NCI-H2227 (cell line): ENCODE data around the gene ABCC10.
A peak's percentile ranks its signal among the peaks of the same experiment; 100 is the strongest.
"Not testable (repeated sequence)": the region's sequence is repeated elsewhere in the genome, so short reads cannot be mapped to it uniquely, and the experiment has no call there.

Source experiments
- DNase-seq: peaks from one replicate; lab custom pipeline; 2025; ENCODE audit not compliant: unreplicated experiment; lab: John Stamatoyannopoulos, UW

ABCC10 gene, protein sequence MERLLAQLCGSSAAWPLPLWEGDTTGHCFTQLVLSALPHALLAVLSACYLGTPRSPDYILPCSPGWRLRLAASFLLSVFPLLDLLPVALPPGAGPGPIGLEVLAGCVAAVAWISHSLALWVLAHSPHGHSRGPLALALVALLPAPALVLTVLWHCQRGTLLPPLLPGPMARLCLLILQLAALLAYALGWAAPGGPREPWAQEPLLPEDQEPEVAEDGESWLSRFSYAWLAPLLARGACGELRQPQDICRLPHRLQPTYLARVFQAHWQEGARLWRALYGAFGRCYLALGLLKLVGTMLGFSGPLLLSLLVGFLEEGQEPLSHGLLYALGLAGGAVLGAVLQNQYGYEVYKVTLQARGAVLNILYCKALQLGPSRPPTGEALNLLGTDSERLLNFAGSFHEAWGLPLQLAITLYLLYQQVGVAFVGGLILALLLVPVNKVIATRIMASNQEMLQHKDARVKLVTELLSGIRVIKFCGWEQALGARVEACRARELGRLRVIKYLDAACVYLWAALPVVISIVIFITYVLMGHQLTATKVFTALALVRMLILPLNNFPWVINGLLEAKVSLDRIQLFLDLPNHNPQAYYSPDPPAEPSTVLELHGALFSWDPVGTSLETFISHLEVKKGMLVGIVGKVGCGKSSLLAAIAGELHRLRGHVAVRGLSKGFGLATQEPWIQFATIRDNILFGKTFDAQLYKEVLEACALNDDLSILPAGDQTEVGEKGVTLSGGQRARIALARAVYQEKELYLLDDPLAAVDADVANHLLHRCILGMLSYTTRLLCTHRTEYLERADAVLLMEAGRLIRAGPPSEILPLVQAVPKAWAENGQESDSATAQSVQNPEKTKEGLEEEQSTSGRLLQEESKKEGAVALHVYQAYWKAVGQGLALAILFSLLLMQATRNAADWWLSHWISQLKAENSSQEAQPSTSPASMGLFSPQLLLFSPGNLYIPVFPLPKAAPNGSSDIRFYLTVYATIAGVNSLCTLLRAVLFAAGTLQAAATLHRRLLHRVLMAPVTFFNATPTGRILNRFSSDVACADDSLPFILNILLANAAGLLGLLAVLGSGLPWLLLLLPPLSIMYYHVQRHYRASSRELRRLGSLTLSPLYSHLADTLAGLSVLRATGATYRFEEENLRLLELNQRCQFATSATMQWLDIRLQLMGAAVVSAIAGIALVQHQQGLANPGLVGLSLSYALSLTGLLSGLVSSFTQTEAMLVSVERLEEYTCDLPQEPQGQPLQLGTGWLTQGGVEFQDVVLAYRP (N-terminal part only)

DNA sequence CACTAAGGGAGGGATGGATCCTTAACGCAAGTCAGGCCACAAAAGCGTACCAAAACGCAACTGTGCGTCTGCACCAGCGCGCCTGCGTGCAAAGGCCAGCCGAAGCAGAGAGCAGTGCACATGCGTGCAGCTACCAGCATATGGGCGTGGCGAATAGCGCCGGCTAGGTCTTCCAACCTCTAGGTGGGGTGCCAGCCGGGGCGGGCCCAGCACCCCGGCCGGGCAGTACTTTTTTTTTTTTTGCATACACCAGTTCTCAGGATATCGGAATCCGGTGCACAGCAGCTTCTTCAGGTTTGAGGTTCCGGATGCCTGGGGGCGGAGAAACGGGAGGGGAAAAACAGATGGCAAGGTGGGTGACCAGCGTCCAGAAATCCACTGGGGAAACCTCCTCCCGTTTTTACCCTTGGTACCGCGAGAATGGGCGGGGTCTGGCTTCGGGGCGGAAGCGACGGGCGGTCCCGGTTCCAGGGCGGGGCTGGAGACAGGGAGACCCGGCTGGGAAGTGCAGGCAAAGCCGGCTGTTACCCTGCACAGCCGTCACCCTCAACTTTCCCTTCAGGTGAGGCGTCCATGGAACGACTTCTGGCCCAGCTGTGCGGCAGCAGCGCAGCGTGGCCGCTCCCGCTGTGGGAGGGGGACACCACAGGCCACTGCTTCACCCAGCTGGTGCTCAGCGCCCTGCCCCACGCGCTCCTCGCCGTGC is at the start of gene ABCC10:
TSS of gene ABCC10 (plus strand) at position 136 of the 706 bp plus-strand sequence. CDS start at position 574, 438 bp downstream.
- peak; percentile 94 for DNase-seq

DNA sequence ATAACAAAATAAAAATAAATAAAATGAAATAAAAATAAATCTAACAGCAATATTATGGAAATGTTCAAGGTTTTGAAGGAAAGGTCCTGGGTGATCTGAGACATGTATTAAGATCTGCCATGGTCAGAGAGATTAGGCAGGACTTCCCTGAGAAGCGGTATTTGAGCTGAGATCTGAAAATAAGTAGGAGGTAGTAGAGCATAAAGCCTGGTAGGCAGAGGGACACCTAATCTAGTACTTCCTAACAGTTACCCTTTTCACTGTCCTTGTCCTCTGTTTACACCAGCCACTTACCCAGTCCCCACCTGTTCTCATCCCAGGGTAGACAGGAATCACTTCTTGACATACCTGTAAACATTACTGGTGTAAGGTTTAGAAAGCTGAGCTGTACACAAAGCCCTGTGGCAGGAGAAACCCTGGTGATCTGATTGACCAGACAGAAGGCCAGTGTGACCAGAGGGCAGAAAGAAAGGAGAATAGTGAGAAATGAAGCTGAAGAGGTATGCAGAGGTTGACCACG is 49.6 kb upstream of the ABCC10 start:
- DNase-seq = no peak

DNA sequence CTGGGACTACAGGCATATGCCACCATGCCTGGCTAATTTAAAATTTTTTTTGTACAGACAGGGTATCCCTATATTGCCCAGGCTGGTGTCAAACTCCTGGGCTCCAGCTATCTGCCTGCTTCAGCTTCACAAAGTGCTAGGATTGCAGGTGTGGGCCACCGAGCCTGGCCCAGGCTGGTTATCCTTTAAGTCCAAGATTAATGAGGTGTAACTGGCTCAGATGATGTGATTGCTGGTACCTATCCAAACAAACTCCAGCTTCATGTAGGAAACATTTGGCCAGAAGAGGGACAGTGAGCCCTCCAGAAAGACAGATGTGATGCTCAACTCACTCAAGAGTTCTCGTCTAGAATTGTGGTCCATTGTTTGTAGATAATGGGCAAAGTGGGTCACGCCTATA is 48.7 kb upstream of the ABCC10 start:
- no peak for DNase-seq

DNA sequence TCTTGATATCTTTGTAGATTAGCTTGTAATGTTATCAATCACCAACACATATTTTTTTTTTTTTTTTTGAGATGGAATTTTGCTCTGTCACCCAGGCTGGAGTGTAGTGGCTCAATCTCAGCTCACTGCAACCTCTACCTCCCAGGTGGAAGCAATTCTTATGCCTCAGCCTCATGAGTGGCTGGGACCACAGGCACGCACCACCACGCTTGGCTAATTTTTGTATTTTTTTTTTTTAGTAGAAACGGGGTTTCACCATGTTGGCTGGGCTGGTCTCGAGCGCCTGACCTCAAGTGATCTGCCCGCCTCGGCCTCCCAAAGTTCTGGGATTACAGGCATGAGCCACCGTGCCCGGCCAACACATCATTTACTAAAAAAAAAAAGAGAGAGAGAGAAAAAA is 46.5 kb upstream of the ABCC10 start:
- not testable (repeated sequence) for DNase-seq

DNA sequence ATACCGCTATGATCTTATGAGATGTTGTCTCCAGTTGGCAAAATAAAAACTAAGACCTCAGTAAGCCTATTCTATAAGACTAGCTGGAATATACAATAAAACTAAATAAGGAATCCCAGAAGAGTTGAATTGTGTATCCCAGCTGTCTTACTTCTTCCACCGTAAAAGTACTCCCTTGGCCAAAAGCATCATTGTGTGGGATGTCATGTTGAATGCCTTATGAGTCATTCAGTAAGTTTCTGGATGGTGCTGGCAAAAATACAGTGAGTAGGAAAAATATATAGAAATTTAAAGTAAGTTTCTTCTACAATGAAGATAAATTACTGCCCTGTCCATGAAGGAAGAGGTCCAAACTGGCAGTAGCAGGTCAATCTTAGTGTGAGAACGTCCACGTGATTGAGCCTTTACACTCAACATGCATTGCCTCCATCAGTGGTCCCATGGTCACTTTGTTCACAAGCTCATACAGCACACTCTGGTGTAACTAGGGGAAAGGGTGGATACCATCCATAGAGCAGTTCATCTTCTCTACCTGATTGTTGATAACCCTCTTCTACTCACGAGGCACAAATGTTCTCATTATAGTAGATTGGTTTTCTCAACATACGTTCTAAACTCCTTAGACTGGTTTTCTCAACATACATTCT is 44.2 kb upstream of the ABCC10 start:
- no peak for DNase-seq

DNA sequence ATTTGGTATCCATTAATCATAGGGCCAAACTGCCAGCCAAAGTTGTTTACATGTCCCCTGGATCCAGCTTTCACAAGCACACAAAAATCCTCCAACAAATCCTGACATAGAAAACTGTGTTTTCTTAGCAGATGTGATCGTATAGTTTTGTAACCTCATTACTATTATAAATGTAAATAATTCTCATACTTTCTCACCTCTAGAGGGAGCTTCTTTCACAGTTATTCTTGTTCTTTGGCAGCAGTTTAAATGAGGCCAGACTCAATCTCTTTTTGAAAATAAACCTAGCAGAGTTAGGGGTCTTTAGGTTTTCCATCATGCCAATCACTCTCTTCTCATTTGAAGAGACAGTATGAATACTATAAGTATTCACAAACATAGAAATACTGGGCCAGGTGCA is 40.8 kb upstream of the ABCC10 start:
- peak; percentile 20 for DNase-seq

DNA sequence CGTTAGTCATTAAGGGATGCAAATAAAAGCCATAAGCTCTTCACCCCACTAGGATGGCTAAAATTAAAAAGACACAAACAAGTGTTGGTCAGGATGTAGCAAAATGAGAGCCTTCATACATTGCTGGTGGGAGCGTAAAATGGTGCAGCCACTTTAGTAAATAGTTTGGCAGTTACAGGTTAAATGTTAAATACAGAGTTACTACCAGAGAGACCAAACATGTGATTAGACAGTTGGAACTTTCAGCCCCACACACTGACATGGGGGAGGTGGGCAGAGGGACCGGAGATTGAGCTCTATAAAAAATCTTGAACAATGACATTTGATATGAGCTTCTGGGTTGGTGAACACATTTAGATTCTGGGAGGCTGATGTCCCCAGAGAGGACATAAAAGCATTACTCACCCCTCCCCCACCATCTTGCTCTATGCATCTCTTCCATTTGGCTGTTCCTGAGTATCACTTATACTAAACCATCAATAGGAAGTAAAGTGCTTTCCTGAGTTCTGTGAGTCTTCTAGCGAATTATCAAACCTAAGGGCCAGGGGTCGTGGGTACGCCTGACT is 37.5 kb upstream of the ABCC10 start:
- peak; percentile 59 for DNase-seq

DNA sequence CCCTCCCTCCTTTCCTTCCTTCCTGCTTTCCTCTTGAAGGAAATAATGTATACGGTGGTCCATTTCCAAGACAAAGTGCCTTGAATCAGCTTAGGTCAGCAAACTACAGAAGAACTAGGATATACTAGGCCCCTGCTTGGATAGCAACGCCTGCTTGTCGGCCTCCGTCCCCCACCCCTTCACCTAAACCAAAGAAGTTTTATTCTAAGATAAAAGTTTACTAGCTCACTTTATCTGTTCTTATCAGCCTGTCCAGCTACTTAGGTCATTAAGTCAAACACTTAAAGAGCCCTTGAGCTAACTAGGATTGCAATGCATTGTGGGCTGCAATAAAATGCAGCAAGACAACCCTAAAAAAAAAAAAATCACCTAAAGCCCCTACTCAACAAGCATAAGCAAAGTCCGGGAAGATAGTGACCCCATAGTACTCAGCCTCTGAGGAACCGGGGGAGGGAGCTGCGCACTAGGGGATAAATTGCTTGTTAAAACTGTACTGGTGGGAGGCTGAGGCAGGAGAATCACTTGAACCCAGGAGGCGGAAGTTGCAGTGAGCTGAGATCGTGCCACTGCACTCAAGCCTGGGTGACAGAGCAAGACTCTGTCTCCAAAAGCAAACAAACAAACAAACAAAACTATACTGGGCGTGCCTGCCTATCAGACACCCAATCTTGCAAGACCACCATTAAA is 36.4 kb upstream of the ABCC10 start:
- not testable (repeated sequence) for DNase-seq

DNA sequence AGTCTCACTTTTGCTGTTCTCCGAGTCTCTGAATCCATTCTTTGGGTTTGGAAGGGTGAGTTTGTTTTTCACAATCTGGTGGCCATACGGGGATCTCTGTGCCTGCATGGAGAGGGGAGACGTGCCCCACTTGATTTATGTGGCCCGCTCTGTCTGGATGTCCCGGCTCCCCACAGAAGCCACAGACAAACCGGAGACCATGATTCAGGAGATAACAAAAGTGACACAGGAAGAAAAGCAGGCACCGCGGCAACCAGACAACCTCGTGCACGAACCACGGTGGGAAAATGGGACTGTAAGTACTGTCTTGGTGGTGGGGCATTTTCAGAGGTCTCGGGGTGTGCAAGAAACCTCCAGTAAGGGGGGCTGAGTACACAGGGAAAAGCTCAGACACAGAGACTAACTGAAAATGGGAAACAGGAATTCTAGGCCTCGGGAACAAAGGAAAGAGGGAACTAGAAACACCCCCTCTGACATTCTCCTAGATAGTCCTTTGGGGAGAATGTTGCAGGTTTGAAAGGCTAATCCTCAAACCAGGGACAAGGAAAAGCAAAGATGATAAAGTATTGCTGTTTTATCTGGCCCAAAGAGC is 35.8 kb upstream of the ABCC10 start:
- no peak for DNase-seq

DNA sequence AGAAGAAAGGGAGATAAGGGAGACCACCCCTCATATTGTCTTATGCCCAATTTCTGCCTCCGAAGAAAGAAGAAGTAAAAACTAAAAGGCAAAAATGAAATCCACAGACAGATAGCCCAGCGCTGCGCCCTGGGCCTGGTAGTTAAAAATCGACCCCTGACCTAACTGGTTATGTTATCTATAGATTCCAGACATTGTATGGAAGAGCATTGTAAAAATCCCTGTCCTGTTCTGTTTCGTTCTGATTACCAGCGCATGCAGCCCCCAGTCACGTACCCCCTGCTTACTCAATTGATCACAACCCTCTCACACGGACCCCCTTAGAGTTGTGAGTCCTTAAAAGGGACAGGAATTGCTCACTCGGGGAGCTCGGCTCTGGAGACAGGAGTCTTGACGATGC is 34.2 kb upstream of the ABCC10 start:
- not testable (repeated sequence) for DNase-seq

DNA sequence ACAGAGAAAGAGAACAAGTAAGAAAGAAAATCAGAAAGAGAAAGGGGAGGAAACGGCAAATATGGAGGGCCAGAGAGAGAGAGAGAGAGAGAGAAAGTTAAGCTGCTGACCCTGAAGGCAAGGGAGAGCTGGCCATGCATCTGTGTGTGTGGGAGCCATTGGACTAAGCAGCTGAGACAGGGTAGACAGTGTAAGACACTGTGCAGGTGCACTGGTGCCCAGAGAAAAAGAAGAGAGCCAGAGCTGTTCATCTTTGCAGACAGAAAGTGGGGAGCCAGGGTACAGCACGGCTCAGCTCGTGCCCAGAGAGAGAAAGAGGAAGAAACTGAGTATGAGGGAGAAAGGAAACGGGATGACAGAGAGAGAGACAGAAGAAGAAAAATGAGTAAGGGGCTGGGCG is 33.7 kb upstream of the ABCC10 start:
- DNase-seq = no peak

DNA sequence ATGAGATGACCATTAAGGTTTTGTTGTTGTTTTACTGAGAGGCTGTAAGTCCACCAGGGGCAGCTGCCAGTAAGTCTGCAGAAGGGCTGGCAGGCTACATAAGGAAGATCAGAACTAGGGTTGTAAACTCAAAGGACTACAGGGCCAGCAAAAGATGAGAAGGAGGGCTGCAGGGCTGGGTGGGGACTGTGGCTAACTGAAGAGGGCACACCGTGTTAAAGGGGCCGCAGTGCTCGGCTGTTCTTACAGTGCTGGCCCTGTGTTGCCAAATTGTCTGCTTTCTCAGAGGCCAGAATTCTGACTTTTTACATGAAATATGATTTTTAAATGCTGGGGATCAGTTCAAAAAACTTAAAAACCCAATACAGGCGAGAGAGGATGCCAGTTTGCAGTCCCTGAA is 32.4 kb upstream of the ABCC10 start:
- DNase-seq = no peak

DNA sequence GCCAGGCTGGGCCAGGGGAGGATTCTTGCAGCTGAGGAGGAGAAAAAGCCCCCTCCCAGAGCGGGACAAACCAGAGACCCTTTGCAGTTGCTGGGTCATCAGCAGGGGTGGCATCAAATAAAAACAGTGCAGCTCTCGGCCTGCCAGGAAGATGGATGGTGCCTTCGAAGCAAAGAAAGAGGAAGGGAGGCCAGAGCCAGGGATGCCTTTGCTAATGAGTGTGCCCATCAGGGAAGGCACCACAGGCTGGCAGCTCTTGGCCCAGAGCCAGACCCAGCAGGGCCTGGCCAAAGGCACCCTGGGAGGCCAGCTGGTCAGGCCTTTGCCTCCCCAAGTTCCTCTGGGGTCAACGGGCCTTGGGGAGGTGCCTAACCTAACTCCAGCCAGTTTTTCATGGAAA is 31.6 kb upstream of the ABCC10 start:
- DNase-seq = no peak

DNA sequence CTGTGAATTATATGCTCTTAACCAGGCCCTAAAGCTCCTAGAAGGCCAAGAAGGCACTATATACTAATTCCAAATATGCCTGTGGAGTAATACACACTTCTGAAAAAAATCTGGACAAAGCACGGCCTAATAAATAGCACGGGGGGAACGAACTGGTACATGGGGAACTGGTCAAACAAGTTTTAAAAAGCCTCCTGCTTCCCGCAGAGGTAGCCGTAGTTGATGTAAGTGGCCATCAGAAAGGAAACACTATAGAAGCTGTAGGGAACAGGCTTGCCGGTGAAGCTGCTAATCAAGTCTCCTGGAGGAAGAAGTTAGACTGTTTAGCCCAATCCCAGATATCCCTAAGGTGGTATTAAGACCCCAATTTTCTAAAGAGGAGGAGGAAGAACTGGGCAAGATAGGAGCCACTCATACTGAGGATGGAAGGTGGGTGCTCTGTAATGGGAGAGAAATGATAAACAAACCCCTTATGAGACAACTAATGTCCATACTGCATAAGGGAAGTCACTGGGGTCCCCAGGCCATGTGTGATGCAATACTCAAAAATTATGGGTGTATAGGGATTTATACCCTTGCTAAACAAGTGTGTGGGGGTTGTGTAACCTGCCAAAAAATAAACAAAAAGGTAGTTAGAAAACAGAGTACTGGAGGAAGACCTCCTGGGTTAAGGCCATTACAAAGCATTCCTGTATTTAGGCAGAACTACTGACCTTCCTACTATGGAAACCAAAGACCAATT is 30.8 kb upstream of the ABCC10 start:
- DNase-seq = no peak

DNA sequence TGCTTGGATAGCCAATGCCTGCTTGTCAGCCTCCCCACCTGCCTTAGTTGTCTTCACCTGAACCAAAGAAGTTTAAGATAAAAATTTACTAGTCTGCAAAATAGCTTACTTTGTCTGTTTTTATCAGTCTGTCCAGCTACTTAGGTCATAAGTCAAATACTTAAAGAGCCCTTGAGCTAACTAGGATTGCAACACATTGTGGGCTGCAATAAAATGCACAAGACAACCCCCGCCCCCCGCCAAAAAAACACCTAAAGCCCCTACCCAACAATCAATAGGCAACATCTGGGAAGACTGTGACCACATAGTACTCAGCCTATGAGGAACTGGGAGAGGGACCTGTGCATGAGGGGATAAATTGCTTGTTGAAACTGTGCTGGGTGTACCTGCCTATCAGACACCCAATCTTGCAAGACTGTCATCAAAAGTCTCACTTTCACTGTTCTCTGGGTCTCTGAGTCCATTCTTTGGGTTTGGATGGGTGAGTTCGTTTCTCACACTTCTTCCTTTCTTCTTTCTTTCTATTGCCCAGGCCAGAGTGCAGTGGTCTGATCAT is 27.3 kb upstream of the ABCC10 start:
- DNase-seq = no peak

DNA sequence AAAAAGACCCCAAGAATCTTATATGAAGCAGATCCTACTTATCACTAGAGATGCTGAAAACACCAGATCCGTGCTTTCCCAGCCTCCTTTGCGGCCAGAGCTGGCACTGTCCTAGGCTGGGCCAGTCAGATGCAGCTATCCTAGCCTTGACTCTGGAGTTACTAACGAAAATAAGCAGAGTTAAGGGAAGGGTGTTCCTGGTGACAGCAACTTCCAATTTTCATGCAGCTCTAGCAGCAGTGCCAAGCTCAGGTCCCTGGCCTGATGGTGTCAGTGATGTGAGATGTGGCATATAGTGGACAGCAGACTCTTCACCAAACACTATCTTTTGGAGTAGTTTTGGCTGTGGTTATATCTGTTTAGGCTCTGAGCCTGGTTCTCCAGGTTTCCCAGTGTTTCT is 25.6 kb upstream of the ABCC10 start:
- DNase-seq = no peak

DNA sequence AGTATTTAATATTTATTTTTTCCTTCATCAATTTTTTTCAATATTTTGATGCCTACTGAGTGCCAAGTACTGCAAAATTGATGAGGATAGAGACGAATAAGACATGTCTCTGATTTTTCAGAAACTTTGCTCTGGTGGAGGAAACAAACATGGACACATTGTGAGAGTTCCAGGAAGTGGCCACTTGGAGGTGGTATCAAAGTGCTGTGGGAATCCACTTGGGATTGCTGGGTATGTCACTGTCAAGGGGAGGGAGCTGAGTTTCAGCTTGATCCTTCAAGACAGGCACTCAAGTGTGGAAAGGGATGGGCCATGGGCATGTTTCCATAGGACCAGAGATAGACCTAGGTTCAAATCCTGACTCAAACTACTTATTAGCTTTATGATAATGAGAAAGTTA is 24.5 kb upstream of the ABCC10 start:
- DNase-seq = no peak

DNA sequence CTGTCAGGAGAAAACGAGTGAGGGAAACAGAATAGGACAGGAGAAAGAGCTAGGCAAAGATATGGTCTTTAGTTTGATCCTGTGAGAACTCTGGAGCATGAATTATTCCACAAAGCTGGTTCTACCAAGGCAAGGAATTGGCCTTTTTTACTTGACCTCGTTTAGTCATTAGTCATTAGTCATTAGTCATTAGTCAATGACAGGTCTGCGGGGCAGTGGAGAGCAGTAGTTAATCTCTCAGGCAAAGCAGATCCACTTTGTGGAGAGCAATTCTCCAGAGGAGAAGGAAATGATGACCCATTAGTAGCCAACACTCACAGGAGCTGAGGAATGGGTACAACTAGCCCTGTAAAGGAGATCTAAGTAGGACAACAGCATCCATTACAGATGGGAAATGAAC is 22.0 kb upstream of the ABCC10 start:
- no peak for DNase-seq
